GM11168 (cell line): ENCODE results near the gene PNPLA3.

Experiments used
- in situ Hi-C: fragments of 300-500 bp; cut with MboI; formaldehyde crosslinking; loops from one replicate; pipeline ENCODE4 v1.12.0; 2022; ENCODE audit warnings: low sequenced_read_pairs; ENCODE audit not compliant: unreplicated experiment

PNPLA3 gene

GRCh38 chr22:43955883-43956782, 32.5 kb downstream of the PNPLA3 start:
- in situ Hi-C loops, result no loop called here

GRCh38 chr22:43956805-43957463, 33.3 kb downstream of the PNPLA3 start:
- in situ Hi-C loops, result no loop called here

GRCh38 chr22:43957871-43958270, 34.3 kb downstream of the PNPLA3 start:
- in situ Hi-C loops, result no loop called here

- in situ Hi-C loops, result no loop called here
Observed at GRCh38 chr22:43964314-43964857, 40.8 kb downstream of the PNPLA3 start.

- in situ Hi-C loops, result no loop called here
Observed at GRCh38 chr22:43967069-43967468, 43.5 kb downstream of the PNPLA3 start.

GRCh38 chr22:43968614-43969013, 45.0 kb downstream of the PNPLA3 start:
- in situ Hi-C loops, result no loop called here

GRCh38 chr22:43969021-43969878, 45.6 kb downstream of the PNPLA3 start:
- in situ Hi-C loops, result no loop called here

GRCh38 chr22:43969989-43970755, 46.6 kb downstream of the PNPLA3 start:
- in situ Hi-C loops, result no loop called here

- in situ Hi-C loops, result no loop called here
Observed at GRCh38 chr22:43971112-43971511, 47.5 kb downstream of the PNPLA3 start.

GRCh38 chr22:43972931-43973462, 49.4 kb downstream of the PNPLA3 start:
- in situ Hi-C loops, result no loop called here

GRCh38 chr22:43974028-43974545, 50.5 kb downstream of the PNPLA3 start:
- in situ Hi-C loops, result no loop called here

GRCh38 chr22:43975041-43975440, 51.4 kb downstream of the PNPLA3 start:
- in situ Hi-C loops, result loop anchor here (25.0 kb wide), 1 partner anchor 662 kb away; no protein-coding TSS in a partner anchor

- in situ Hi-C loops, result loop anchor here (25.0 kb wide), 1 partner anchor 660 kb away; no protein-coding TSS in a partner anchor
Observed at GRCh38 chr22:43976861-43977795, 53.5 kb downstream of the PNPLA3 start.

- in situ Hi-C loops, result loop anchor here (25.0 kb wide), 1 partner anchor 659 kb away; no protein-coding TSS in a partner anchor
Observed at GRCh38 chr22:43978558-43978957, 55.0 kb downstream of the PNPLA3 start.

GRCh38 chr22:43980579-43980978, 57.0 kb downstream of the PNPLA3 start:
- in situ Hi-C loops, result loop anchor here (25.0 kb wide), 1 partner anchor 657 kb away; no protein-coding TSS in a partner anchor

GRCh38 chr22:43980996-43981395, 57.4 kb downstream of the PNPLA3 start:
- in situ Hi-C loops, result loop anchor here (25.0 kb wide), 1 partner anchor 656 kb away; no protein-coding TSS in a partner anchor

GRCh38 chr22:43983808-43984207, 60.2 kb downstream of the PNPLA3 start:
- in situ Hi-C loops, result loop anchor here (25.0 kb wide), 1 partner anchor 653 kb away; no protein-coding TSS in a partner anchor
